NCI-H748 (cell line): ENCODE data around the gene NCOA3.
"Not testable (repeated sequence)": the region's sequence is repeated elsewhere in the genome, so short reads cannot be mapped to it uniquely, and the experiment has no call there.

Experiments
- DNase-seq: peaks from one replicate; lab custom pipeline; 2025; ENCODE audit not compliant: unreplicated experiment; lab: John Stamatoyannopoulos, UW

NCOA3 gene

DNA sequence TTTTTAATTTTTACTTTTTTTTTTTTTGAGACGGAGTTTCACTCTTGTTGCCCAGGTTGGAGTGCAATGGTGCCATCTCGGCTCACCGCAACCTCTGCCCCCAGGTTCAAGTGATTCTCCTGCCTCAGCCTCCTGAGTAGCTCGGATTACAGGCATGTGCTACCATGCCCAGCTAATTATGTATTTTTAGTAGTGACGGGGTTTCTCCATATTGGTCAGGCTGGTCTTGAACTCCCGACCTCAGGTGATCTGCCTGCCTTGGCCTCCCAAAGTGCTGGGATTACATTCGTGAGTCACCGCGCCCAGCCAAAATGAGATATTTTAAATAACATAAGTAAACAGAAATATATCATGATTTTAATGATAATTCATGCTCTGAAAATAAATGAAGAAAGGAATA is 1.6 kb upstream of the NCOA3 start:
- DNase-seq = not testable (repeated sequence)

- DNase-seq = no peak
Measured at GRCh38 chr20:47500554-47500953, 1.1 kb upstream of the NCOA3 start.

DNA sequence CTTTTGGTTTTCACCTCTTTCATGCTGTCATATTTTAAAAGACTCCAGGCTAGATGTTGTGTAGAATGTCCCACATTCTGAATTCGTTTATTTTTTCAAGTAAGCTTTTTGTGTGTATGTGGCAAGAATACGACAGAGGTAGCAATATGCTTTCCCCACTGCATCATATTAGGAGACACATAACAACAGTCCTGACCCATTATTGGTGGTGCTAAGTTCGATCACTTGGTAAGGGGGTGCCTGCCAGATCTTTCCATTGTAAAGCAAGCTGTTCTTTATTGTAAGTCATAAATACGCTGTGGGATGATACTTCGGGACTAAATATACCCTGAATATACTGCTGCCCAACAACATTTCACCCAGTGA is 588 bp upstream of the NCOA3 start:
- no peak for DNase-seq

- peak; percentile 33 for DNase-seq
Measured at GRCh38 chr20:47502271-47503239, 868 bp downstream of the NCOA3 start.

DNA sequence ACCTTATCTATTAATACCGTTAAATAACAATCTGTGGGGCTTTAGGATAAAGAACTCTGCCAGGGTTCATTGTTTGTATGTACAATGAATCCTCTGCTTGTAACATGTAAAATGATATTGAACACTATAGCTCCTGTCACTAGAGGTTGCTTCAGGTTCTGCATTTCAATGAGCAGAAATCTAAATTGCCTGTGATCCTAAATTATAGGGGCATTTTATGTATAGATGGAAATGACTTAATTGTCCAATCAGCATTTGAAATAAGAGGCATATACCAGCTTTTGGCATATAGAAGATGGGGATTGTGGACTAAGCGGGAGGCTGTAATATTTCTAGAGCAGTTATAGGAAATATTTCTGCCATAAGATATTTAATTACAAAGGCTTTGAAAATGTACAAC is 2.0 kb downstream of the NCOA3 start:
- DNase-seq = peak; percentile 7

GRCh38 chr20:47506335-47506734 is 4.6 kb downstream of the NCOA3 start:
- DNase-seq = no peak

DNA sequence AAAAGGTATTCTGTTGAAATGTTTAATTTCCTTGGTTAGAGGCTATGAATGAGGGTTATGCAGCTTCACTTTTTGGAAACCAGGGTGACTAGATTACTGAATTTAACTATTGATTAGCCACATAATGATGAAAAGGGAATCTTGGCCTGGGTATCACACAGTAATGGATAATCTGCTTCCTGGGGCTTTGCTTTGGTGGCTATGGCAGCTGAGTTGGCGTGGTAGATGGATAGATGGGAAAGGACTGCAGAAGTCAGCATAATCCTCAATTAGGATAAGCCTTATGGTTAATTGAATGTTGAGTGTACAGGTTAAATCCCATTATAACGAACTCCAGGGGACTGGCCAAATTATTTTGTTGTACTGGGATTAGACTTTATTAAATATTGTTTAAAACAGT is 5.2 kb downstream of the NCOA3 start:
- no peak for DNase-seq

DNA sequence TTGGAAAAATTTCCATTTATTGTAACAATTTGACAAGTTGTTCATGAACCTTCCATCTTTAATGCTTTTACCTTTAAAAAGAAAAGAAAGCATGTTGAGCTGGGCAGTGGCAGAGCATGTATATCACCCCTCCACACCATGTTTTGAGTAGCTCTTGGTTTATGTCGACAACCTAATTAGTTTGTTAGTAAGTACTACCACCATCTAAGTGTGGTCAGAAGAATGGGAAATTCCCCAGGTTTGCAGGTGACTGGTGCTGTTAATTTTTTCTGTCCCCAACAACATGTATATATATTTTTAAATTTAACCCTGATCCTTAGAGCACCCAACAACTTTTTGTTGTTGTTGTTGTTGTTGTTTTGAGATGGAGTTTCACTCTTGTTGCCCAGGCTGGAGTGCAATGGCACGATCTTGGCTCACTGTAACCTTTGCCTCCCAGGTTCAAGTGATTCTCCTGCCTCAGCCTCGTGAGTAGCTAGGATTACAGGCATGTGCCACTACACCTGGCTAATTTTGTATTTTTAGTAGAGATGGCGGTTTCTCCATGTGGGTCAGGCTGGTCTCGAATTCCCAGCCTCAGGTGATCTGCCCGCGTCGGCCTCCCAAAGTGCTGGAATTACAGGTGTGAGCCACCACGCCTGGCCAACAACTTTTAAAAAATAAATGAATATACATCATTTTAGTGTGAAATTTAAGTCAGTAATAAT is 5.7 kb downstream of the NCOA3 start:
- DNase-seq = not testable (repeated sequence)

DNA sequence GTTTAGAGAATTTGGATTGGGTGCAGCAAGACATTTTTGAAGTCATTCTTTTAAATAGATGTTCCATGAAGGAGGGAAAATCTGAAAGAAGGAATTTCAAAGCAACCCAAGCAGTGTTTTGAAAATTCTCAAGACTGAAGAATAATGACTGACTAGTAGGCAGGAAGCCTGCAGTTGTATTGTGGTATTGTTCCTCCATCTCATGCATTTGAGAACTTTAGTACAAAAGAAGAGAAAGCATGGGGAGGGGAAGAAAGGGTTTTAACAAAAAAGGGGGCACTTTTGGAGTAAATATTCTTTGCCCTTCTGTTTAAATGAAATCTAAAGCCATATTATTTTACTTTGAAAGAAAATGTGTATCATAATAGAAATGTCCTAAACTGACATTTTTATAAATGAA is 6.6 kb downstream of the NCOA3 start:
- no peak for DNase-seq

GRCh38 chr20:47509104-47509661 is 7.5 kb downstream of the NCOA3 start:
- no peak for DNase-seq

DNA sequence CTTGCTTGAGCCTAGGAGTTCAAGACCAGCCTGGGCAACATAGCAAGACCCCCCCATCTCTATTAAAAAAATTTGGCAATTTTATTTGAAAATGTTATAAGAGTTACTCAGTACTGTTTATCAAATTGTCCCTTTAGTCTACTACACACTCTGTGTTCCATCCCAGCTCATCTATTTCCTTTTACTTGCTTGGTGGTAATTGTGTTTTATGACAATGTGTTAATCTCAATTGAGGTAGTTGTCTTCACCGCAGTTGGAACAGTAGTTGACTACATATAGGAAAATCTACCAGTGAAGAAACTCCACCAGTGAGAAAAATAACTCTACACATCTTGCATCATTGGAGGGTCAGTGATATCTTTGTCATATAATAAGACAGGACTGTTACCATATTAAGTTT is 8.0 kb downstream of the NCOA3 start:
- DNase-seq = no peak

DNA sequence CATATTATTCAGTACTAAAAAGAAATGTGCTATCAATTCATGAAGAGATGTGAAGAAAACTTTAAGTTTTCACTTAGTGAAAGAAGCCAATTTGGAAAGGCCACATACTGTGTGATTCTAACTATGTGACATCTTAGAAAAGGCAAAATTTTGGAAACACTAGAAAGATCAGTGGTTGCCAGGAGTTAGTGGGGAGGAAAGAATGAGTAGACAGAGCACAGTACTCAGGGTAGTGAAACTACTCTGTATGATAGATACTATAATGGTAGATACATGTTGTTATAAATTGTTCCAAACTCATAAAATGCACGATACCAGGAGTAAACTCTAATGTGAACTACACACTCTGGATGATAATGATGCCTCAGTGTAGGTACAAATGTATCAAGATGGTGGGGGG is 14.2 kb downstream of the NCOA3 start:
- no peak for DNase-seq

- no peak for DNase-seq
Measured at GRCh38 chr20:47521059-47521808, 19.5 kb downstream of the NCOA3 start.

GRCh38 chr20:47524015-47524784 is 22.5 kb downstream of the NCOA3 start:
- no peak for DNase-seq

- no peak for DNase-seq
Measured at GRCh38 chr20:47527004-47527800, 25.5 kb downstream of the NCOA3 start.

DNA sequence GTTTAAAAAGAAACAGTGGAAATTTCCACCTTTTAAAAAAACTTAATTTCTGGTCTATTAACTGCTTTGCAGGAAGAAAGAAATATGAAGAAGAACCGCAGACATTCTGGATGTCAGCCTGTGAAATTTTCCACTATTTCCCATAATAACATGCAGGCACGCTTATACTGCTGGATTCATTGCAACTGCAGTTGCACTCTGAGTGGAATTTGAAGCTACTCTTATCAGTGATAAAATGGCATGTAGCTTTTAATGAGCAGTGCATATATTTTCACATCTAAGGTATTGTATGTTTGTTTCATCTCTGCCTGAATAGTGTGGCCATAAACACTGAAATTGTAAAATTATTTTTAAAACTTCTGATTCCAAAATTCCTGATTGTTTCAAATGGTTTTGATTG is 28.2 kb downstream of the NCOA3 start:
- no peak for DNase-seq

DNA sequence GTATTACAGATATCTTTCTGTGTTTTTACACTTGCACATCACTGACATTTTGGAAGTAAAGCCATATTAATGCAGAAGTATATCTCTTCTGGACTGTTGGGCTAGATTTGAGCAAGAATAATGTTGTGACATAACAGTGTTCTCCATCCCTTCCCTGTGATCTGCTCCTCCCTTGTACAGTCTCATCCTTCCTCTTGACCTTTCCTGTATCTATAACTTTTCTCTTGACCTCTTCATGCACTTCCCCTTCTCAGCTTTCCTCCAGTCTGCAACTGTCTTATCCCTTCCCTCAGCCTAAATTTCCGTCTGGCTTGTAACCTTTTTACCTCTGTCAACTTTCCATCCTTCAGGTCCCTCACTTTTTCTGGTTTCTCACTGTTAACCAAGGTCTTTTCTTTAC is 29.8 kb downstream of the NCOA3 start:
- DNase-seq = no peak

DNA sequence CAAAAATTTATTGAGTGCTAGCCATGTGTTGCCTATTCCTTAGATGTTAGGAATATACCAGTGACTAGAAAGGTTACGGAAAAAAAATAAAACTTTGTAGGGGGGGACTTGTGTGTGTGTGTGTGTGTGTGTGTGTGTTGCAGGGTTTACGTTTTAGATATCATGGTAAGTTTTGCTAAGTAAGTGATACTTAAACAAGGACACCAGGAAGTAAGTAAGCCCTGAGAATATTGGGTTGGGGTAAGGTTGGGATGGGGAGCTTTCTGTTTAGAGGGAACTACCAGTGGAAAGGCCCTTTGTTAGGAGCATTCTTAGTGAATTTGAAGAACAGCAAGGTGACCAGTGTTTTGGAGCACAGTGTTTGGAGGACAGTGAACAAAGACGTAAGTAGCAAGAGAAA is 30.3 kb downstream of the NCOA3 start:
- no peak for DNase-seq

DNA sequence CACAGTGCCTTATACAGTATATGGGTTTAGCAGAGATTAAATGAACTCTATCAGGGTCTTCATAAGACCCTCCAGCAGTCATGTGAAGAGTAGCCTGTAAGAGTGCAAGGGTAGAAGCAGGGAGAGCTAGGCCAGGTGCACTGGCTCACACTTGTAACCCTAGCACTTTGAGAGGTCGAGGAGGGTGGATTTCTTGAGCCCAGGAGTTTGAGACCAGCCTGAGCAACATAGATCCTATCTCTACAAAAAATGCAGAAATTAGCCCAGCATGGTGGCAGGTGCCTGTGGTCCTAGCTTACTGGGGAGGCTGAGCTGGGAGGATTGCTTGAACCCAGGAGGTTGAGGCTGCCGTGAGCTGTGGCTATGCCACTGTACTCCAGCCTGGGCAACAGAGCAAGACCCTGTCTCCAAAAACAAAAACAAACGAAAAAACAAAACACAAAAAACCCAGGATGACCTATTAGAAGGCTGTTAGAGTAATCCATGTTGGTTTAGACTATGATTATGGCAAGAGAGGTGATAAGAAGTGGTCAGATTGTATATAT is 31.9 kb downstream of the NCOA3 start:
- no peak for DNase-seq
